Measurements from ENCODE around the gene SH3BGRL2.

GRCh38 chr6:79605968-79606764, 25.0 kb upstream of the SH3BGRL2 start:
- TF ChIP-seq, protein P1, sequence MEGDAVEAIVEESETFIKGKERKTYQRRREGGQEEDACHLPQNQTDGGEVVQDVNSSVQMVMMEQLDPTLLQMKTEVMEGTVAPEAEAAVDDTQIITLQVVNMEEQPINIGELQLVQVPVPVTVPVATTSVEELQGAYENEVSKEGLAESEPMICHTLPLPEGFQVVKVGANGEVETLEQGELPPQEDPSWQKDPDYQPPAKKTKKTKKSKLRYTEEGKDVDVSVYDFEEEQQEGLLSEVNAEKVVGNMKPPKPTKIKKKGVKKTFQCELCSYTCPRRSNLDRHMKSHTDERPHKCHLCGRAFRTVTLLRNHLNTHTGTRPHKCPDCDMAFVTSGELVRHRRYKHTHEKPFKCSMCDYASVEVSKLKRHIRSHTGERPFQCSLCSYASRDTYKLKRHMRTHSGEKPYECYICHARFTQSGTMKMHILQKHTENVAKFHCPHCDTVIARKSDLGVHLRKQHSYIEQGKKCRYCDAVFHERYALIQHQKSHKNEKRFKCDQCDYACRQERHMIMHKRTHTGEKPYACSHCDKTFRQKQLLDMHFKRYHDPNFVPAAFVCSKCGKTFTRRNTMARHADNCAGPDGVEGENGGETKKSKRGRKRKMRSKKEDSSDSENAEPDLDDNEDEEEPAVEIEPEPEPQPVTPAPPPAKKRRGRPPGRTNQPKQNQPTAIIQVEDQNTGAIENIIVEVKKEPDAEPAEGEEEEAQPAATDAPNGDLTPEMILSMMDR (IDR thresholded peaks at IDR 0.05; ENCODE audit: low read depth, low read length), result no peak
- TF ChIP-seq EZH2phosphoT487 (IDR thresholded peaks at IDR 0.05; ENCODE audit: low read depth), result no peak

Data from OCI-LY3 (cell line).